HK-2 (cell line): ENCODE measurements around the gene TOLLIP.

Source experiments
- DNase-seq: peaks from one replicate; pipeline ENCODE4 v3.0.0-alpha.2; 2018; ENCODE audit not compliant: unreplicated experiment

The TOLLIP gene

DNA sequence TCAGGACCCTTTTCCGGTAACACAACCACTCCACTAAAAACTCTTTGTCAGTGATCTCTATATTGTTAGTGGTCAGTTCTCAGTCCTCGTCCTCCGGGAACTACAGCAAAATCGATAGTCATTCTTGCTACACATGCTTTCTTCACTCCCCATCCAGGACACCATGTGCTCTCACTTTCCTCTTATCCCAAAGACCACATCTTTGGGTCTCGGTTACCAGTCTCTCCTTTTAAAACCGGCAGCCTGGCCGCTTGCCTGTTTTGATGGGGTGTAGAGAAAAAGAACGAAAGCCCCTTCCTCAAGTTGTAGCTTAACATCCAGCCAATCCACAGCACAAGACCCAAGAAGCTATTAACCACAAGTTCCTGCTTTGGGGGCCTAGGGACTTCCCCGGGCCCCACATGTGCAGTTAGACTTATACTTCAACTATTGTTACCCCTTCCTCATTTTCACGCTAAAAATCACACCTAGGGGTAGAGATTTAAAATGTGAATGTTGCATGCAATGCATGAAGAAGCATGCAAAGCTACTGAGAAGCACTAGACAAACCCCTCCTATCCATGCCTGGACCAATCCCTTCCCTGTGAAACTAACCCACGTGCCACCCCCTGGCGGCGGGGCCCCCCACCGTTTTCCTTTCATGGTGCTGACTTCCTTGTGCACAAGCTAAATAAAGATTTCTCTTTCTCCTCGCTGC is 1.5 kb upstream of the TOLLIP start:
- DNase-seq = no peak

DNA sequence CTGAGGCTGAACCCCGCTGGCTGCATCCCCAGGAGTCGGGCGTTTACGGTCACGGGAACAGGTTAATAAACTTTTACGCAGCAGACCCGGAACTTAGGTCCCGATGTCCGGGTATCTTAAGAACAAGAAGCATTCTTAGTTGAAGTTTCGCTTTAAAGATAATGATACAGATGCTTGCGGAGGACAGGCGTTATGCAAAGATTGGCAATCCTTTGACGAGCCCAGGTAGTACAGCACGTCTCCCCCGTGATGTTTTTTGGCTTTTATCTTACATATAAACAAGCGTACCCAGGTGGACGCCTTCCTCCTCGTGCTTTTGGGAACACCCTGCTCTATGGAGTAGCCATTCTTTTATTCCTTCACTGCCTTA is 871 bp upstream of the TOLLIP start:
- DNase-seq = no peak

DNA sequence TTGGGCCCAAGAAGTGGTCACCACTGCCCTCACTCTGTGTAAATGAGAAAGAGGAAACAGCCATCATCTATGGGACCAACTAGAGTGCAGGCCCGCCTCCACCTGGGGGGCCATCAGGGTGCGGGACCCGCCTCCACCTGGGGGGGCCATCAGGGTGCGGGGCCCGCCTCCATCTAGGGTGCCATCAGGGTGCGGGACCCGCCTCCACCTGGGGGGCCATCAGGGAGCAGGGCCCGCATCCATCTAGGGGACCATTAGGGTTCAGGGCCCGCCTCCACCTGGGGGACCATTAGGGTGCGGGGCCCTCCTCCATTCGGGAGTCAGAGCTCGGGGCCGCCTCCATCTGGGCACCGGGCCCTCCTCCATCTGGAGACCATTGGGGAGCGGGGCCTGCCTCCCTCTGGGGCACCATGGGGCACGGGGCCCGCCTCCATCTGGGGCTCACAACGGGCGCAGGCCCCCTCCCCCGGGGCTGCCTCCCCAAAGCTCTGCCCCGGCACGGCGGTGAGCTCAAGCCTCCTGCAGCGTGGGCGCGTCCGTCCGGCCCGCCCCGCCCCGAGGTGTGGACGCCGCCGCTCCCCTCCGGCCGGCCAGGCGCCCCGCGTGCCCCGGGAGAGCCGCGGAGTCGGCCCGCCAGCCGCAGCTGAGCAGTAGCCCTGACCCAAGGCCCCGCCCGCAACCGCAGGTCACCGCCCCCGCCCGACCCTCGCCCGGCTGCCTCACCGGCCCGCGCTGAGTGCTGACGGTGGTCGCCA is 512 bp downstream of the TOLLIP start:
- DNase-seq = no peak

GRCh38 chr11:1307998-1308742 is 1.3 kb downstream of the TOLLIP start:
- no peak for DNase-seq

DNA sequence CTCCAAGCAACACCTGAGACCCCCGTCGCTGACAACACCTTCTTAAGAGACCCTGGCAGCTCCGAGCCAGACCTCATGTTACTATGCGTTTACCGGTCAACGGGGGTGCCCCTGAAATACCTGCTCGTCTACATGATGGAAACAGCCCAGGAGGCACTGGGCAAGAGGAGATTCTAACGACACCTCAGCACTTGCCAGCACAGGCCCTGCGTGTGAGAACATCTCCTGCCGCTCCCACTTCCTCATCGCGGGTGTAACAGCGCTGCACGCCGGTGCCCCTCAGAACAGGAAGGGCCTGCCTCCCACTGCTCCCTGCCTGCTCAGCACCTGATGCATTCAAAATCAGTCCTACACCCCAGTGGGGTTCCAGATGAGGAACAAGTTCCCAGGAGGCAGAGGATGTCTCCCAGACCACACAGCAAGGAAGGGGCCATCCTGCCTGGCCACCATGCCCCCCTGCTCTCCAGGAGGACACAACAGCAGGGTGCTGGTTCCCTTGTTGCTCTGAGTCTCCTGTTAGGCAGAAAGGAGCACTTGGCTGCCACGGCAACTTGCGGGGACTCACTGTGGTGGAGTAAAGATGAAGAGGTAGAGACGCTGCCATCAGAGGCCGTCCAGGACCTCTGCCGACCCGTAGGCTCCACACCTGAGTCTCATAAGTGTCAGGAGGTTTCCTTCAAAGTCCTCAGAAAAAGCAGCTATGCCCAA is 2.1 kb downstream of the TOLLIP start:
- no peak for DNase-seq

- no peak for DNase-seq
Observed at GRCh38 chr11:1306186-1307162, 3.0 kb downstream of the TOLLIP start.

GRCh38 chr11:1305501-1306056 is 3.9 kb downstream of the TOLLIP start:
- DNase-seq = no peak

DNA sequence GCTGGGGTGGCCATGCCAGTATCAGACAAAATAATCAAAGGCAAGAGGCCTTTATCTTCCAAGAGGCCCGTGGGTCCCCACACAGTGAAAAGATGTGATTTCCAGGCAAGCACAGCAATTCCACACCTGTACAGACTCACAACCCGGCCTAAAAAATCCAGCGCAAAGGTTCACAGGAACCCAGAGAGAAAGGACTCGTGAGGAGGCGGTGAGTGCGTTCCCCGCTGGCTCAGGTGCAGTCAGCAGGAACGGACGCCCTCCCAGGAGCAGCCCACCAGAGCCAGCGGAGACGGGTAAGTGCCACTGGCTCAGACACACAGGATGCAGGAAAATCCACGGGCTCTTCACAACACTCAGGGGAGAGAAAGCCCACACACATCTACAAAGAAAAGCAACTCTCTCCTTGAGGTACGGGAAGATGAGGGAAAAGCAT is 4.4 kb downstream of the TOLLIP start:
- no peak for DNase-seq

GRCh38 chr11:1304380-1304779 is 5.1 kb downstream of the TOLLIP start:
- peak; percentile 38 for DNase-seq

DNA sequence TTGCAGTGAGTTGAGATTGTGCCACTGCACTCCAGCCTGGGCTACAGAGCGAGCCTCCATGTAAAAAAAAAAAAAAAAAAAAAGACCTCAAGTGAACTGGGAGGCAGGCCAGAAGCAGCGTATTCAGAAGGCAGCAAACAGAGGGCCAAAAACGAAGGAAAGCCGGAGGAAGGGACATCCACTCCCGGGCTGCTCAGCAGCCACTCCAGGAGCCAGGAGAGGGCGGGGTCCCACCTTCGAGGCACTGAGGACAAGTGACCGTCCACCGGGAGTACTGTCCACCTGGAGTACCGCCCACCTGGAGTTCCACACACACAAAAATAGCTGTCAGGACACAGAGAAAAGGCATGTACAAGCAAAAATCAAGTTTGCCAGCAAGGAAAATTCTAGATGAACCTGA is 5.5 kb downstream of the TOLLIP start:
- DNase-seq = no peak

DNA sequence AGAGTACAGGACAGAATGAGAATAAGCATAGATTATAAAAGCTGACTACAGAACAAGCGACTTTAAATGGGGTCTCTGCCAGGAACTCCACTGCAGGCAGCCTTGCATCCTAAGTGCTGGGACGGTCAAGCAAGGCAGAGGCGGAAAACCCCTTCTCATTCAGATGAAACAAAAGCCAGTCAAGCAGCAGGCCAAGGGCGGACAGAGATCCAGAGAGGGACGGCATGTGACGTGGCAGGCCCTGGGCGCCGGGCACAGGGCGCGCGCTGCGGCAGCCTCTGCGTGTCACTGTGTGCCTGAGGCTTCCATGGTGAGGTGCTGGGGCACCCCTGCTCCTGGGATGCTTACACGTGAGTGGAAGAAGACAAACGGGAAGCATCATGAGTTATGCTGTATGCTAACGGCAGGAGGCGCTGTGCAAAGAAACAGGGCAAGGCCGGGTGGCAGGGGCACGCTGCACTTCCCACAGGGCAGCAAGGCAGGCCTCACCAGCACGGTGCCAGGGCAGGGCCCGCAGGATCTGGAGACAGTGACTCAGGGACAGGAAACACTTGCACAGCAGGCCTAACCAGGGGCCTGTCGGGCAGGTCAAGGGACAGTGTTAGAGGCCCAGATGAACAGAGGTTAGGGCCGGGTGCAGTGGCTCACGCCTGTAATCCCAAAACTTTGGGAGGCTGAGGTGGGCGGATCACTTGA is 6.2 kb downstream of the TOLLIP start:
- no peak for DNase-seq

DNA sequence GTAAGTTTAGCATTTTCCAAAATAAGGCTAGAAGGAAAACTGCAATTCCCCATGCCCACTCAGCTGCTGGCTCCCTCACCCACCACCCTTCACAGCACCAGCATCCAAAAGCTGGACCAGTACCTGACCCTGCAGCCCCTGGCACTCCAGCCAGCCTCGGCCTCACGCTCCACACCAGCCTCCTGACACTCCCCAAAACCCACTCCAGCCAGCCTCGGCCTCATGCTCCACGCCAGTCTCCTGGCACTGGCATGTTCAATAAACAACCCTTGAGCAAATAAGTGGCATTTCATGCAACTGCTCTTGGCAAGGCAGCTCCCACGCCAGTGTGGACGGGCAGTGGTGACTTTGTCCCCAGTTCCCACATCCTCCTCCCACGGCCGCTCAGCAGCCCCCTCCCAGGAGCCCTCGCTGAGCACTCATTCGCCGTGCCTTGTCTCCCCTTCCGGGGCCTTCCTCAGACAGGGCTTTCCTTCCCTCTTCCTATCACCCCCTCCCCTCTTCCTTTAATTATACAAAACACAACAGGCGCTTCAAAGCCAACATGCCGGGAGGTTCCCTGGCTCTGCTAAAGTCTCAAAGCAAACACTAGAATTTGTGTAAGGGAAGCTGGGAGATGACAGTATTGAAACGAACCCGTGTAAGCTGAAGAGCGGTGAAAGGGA is 6.8 kb downstream of the TOLLIP start:
- no peak for DNase-seq

DNA sequence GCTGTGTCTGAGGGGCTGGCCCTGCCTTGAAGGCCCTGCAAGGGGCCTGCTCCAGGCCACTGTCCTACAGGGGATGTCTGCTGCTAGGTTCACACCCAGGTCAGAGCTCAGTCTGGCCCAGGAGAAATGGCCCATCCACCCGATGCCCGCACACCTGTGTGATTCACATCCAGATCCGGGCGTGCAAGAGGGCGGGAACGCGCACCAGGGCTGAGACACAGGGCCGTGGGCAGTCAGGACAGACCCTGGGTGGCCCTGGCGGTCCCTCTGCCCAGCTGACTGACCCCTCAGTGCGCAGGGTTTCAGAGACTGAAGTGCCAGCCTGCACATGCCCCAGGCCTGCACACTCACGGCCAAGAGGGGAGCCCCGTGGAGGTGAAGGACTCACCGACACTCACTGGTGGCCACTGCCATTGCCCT is 7.4 kb downstream of the TOLLIP start:
- no peak for DNase-seq

DNA sequence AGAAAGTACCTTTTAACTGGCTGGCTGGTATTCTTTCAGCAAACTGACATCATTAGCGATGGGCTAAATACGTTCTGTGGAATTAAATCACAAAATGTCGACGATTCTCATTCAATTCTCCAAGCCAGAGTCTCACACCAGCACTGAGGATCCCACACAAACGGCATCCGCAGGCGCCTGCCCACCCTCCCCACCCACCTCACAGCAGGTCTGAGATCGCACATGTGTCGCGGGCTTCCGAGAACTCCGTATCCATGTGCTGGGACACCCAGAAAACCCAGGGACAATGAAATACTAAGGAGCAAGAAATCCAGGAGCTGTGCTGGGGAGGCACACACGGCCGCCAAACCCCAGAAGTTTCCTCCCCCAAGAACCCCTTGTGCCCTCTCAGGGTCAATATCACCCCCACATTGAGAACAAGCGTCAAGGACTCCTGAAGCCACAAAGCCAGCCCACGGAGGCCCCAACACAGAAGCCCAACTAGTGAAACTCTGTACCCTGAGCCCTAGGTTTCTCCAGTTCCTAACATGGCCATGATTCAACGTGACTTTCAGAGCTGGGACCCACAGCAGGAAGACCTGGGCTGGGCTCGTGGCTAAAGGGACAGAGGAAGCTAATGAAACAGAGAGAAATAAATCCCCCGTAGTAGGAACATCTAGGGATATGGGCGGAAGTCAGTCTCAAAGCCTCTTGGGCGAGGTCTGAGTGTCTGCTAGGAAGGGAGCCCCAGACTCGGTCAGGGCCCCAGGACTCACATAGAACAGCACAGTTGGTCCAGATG is 8.0 kb downstream of the TOLLIP start:
- no peak for DNase-seq

GRCh38 chr11:1300569-1301187 is 8.8 kb downstream of the TOLLIP start:
- no peak for DNase-seq

- no peak for DNase-seq
Observed at GRCh38 chr11:1300121-1300520, 9.3 kb downstream of the TOLLIP start.

- no peak for DNase-seq
Observed at GRCh38 chr11:1299621-1300020, 9.8 kb downstream of the TOLLIP start.
